ENCODE measurements around the gene MTNR1A.
A peak's percentile ranks its signal among the peaks of the same experiment; 100 is the strongest.

Gene MTNR1A

DNA sequence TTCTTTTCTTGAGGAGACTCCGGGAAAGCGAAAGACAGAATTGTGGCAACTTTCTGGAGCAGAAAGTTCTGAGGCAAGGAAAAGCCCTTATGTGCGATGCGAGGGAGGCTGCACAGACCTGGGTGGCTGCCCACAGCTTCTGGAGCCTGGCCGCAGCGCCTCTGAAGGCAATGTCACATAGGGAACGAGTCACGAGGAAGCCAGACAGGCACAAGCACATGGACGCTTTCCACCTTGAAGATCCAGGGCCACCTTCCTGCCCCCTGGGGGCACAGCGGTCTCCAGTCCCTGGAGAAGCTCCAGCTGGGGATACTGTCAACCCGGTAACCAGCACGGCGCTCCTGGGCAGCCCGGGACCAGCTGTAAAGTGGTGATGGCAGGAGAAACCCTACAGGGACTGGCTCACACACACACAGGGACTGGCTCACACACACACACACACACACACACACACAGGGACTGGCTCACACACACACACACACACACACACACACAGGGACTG is 69.8 kb downstream of the MTNR1A start:
- Histone ChIP-seq H3K27ac (ENCODE audit: low read depth, low read length) (no peak overlapping the region), H3K9ac (ENCODE audit: low read length) (no peak overlapping the region), H3K36me3 (ENCODE audit: insufficient read depth, low read length) (no peaks in the 10 kb centered on the region), H3K4me3 (ENCODE audit: low read depth in 1 of 2, low read length in 2 of 2) (peak overlapping the region in 1 of 2 donors; percentile 49), H3K4me1 (ENCODE audit: insufficient read depth, low read length) (peaks cover 9% of the 10 kb centered on the region), H3K27me3 (ENCODE audit: control insufficient read depth in 1 of 2, insufficient read depth in 2 of 2, low read length in 2 of 2) (no peaks in the 10 kb centered on the region), H3K9me3 (ENCODE audit: low read length) (no peaks in the 10 kb centered on the region)

DNA sequence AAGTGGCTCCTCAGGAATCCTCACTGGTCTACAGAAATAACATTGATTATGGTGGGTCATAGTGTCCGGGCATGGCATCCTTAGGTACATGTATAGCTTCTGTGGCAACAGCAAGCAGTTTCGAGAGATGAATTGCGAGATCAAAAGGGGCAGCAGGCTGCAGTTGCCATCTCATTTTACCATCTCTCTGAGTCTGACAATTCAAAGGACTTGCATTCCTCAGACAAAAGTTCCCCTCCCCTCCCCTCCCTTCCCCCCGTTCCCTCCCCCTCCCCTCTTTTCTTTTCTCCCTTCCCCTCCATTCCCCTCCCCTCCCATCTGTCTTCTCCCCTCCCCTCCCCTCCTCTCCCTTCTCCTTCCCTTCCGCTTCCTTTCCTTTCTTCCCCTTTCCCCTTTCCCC is 70.2 kb downstream of the MTNR1A start:
- Histone ChIP-seq H3K4me3 (ENCODE audit: low read depth in 1 of 2, low read length in 2 of 2) (peak overlapping the region in 1 of 2 donors; percentile 49), H3K9ac (ENCODE audit: low read length) (no peak overlapping the region), H3K27ac (ENCODE audit: low read depth, low read length) (no peak overlapping the region), H3K36me3 (ENCODE audit: insufficient read depth, low read length) (no peaks in the 10 kb centered on the region), H3K4me1 (ENCODE audit: insufficient read depth, low read length) (peaks cover 9% of the 10 kb centered on the region), H3K27me3 (ENCODE audit: control insufficient read depth in 1 of 2, insufficient read depth in 2 of 2, low read length in 2 of 2) (no peaks in the 10 kb centered on the region), H3K9me3 (ENCODE audit: low read length) (no peaks in the 10 kb centered on the region)

DNA sequence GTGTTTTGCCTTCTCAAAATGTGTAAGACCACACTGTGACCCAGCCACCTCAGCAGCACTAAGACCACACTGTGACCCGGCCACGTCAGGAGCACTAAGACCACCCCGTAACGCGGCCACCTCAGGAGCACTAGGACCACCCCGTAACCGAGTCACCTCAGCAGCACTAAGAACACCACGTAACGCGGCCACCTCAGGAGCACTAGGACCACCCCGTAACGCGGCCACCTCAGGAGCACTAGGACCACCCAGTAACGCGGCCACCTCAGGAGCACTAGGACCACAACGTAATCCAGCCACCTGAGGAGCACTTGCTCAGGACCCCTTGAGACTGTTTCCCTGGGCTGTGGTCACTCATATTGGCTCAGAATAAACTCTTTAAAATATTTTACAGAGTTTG is 71.7 kb downstream of the MTNR1A start:
- peaks cover 9% of the 10 kb centered on the region for H3K4me1 ChIP-seq (ENCODE audit: insufficient read depth, low read length)
- no peaks in the 10 kb centered on the region for H3K9me3 ChIP-seq (ENCODE audit: low read length)
- H3K27me3 ChIP-seq (ENCODE audit: control insufficient read depth in 1 of 2, insufficient read depth in 2 of 2, low read length in 2 of 2): no peaks in the 10 kb centered on the region
- no peak overlapping the region for H3K27ac ChIP-seq (ENCODE audit: low read depth, low read length)
- no peaks in the 10 kb centered on the region for H3K36me3 ChIP-seq (ENCODE audit: insufficient read depth, low read length)
- no peak overlapping the region for H3K4me3 ChIP-seq (ENCODE audit: low read depth in 1 of 2, low read length in 2 of 2)
- H3K9ac ChIP-seq (ENCODE audit: low read length): no peak overlapping the region
